ENCODE data around the gene RIPK1.

The RIPK1 gene

DNA sequence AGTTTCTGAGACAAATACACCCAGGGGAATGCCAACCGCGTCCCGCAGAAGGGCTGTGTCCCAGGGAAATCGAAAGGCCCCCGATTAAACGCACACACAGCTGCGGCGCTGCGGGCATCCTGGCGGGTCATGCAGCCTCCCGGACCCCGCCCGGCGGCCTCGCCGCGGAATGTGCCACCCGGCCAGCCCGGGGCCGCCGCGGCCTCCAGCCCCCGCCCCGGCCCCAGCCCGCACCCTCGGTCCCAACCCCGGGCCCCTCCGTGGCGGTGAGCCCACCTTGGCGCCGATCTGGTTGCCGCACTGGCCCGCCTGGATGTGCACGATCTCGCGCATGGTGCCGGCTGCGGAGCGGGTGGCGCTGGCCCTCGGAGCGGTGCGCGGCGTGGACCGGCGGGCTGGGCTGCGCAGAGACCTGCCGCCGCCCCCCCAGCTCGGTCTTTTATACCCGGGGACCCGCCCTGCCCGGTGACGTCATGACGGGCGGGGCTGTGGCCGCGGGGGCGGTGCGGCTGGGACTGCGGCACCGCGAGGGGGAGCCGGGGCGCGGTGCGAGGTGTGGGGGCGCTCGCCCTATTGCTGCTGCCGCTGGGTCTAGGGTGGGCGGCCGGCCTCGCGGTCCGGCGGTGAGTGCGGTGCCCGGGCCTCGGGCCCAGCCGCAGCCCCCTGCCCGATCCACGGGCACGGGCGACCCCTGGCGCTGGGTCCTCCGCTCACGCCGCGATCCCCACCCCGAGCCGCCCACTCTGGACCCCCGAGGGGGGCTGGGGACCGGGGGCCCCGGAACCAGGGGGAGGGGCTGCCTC is 89.0 kb downstream of the RIPK1 start, which contains the start of gene TUBB2A:
Gene TUBB2A, minus strand, starts transcription at position 414 of the 803 bp plus-strand sequence. Its CDS starts 81 bp downstream, at position 333.
- Histone ChIP-seq H3K4me2 (ENCODE audit: low read depth, low read length, poor library complexity, severe bottlenecking) (peak within 1 kb of the TSS; percentile 76), H3F3A (ENCODE audit: low read depth) (peaks cover 12% of the 10 kb centered on the region), H3K27me3 (ENCODE audit: insufficient read depth, low read length, poor library complexity, severe bottlenecking) (no peaks in the 10 kb centered on the region), H2AFZ (ENCODE audit: low read length) (peak within 1 kb of the TSS; percentile 19), H3K9me3 (ENCODE audit: insufficient read depth, low read depth, low read length) (no peaks in the 10 kb centered on the region), H4K20me1 (ENCODE audit: insufficient read depth, low read length, poor library complexity, severe bottlenecking) (no peaks in the 10 kb centered on the region), H3K4me1 (ENCODE audit: insufficient read depth, low read length, poor library complexity, severe bottlenecking) (peaks cover 31% of the 10 kb centered on the region), H3K9me2 (replicated peaks; ENCODE audit: low read depth, low read length) (no peaks in the 10 kb centered on the region), H3K36me3 (ENCODE audit: insufficient read depth, low read length) (no peaks in the 10 kb centered on the region; the same call in 1 of the 2 replicates), H3K79me2 (ENCODE audit: insufficient read depth, low read length) (peaks cover 3% of the 10 kb centered on the region), H3K4me3 (ENCODE audit: low read length, poor library complexity, severe bottlenecking) (peak within 1 kb of the TSS; percentile 76), H3K9ac (ENCODE audit: low read depth, low read length, poor library complexity, severe bottlenecking) (peak within 1 kb of the TSS; percentile 60)
- TF ChIP-seq EZH2phosphoT487 (IDR thresholded peaks at IDR 0.05; ENCODE audit: borderline replicate concordance) = no peak
- TF ChIP-seq, protein P1, sequence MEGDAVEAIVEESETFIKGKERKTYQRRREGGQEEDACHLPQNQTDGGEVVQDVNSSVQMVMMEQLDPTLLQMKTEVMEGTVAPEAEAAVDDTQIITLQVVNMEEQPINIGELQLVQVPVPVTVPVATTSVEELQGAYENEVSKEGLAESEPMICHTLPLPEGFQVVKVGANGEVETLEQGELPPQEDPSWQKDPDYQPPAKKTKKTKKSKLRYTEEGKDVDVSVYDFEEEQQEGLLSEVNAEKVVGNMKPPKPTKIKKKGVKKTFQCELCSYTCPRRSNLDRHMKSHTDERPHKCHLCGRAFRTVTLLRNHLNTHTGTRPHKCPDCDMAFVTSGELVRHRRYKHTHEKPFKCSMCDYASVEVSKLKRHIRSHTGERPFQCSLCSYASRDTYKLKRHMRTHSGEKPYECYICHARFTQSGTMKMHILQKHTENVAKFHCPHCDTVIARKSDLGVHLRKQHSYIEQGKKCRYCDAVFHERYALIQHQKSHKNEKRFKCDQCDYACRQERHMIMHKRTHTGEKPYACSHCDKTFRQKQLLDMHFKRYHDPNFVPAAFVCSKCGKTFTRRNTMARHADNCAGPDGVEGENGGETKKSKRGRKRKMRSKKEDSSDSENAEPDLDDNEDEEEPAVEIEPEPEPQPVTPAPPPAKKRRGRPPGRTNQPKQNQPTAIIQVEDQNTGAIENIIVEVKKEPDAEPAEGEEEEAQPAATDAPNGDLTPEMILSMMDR (conservative IDR thresholded peaks at IDR 0.05; ENCODE audit: low read length) = peak; percentile 33

DNA sequence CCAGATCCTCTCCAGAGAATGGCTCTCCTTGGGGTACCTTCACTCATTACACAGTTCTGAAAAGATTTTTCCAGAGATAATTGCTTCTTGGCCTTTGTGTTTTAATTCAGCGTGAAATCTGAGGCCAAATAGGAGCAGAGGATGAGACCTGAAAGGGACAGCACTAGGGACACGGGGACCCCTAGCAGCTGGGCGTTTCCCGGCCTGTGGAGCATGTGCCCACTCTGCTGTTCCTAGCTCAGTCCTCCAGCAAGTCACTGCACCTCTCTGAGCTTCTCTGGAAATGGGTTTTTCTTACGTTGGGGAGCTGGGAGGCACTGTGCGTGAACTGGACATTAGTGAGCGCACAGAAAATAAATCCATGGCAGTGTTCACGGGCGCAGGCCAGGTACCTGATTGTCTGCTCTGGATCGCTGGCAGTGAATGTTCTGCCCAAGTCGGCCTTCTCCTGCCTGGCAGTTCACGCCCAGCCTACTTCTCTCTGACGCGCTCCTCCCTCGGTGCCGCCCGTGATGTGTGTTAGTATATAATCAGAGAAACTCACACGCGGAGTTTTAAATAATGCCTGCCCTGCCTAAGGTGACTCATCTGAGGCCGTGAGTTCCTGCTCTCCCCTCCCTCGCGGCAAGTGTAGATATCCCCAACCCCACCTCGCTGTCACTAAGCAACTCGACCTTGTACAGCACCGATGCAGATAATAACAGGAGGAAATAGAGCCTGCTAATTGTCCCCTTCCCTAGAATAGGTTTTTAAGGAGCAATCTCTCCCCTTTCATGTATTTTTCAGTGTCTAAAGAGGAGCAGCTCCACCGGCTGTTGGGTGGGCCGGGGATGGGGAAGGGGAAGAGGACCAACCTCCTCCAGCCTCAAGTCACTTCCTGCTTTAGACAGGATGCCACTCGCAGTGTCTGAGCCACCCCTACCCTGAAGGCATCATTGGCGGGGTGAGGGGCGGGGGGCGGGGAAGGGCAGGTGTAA is 91.8 kb downstream of the RIPK1 start:
- no peak for TF ChIP-seq EZH2phosphoT487 (IDR thresholded peaks at IDR 0.05; ENCODE audit: borderline replicate concordance)
- TF ChIP-seq, protein P1 (conservative IDR thresholded peaks at IDR 0.05; ENCODE audit: low read length) = no peak
- H3K9me2 ChIP-seq (replicated peaks; ENCODE audit: low read depth, low read length) = no peaks in the 10 kb centered on the region
- H3K4me1 ChIP-seq (ENCODE audit: insufficient read depth, low read length, poor library complexity, severe bottlenecking) = peaks cover 41% of the 10 kb centered on the region
- H2AFZ ChIP-seq (ENCODE audit: low read length) = peak overlapping the region; percentile 72
- peak overlapping the region; percentile 16 for H3K9ac ChIP-seq (ENCODE audit: low read depth, low read length, poor library complexity, severe bottlenecking)
- H4K20me1 ChIP-seq (ENCODE audit: insufficient read depth, low read length, poor library complexity, severe bottlenecking) = no peaks in the 10 kb centered on the region
- H3F3A ChIP-seq (ENCODE audit: low read depth) = peaks cover 6% of the 10 kb centered on the region; the same call in 1 of the 2 replicates
- peaks cover 3% of the 10 kb centered on the region for H3K79me2 ChIP-seq (ENCODE audit: insufficient read depth, low read length)
- no peaks in the 10 kb centered on the region for H3K36me3 ChIP-seq (ENCODE audit: insufficient read depth, low read length)
- H3K4me3 ChIP-seq (ENCODE audit: low read length, poor library complexity, severe bottlenecking) = peak overlapping the region; percentile 65
- H3K27me3 ChIP-seq (ENCODE audit: insufficient read depth, low read length, poor library complexity, severe bottlenecking) = no peaks in the 10 kb centered on the region
- peak overlapping the region; percentile 63 for H3K4me2 ChIP-seq (ENCODE audit: low read depth, low read length, poor library complexity, severe bottlenecking)
- H3K9me3 ChIP-seq (ENCODE audit: insufficient read depth, low read depth, low read length) = no peaks in the 10 kb centered on the region

DNA sequence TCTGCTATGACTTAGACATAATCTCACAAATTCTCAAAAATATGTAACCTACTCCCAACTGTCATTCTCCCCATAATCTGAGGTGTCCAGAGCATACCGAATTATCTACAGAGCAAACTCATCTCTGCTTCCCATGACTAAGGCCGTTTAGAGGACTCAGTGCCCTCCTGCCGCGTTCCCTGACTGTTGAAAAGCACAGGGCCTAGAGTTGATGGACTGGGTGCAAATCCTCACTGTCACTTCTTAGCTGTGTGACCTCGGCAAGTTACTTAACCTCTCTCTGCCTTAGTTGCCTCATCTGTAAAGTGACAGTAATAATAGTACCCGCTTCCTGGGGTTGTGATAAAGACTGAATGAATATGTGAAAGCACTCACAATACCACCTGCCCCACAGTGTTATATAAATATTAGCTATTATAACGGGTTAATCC is 93.8 kb downstream of the RIPK1 start:
- TF ChIP-seq, protein P1 (conservative IDR thresholded peaks at IDR 0.05; ENCODE audit: low read length) = no peak
- no peak for TF ChIP-seq EZH2phosphoT487 (IDR thresholded peaks at IDR 0.05; ENCODE audit: borderline replicate concordance)
- peak overlapping the region; percentile 83 for H3K4me2 ChIP-seq (ENCODE audit: low read depth, low read length, poor library complexity, severe bottlenecking)
- H3F3A ChIP-seq (ENCODE audit: low read depth) = peaks cover 6% of the 10 kb centered on the region; the same call in 1 of the 2 replicates
- H3K9me2 ChIP-seq (replicated peaks; ENCODE audit: low read depth, low read length) = no peaks in the 10 kb centered on the region
- H3K9ac ChIP-seq (ENCODE audit: low read depth, low read length, poor library complexity, severe bottlenecking) = peak overlapping the region; percentile 88
- no peaks in the 10 kb centered on the region for H3K36me3 ChIP-seq (ENCODE audit: insufficient read depth, low read length)
- H4K20me1 ChIP-seq (ENCODE audit: insufficient read depth, low read length, poor library complexity, severe bottlenecking) = no peaks in the 10 kb centered on the region
- H3K9me3 ChIP-seq (ENCODE audit: insufficient read depth, low read depth, low read length) = no peaks in the 10 kb centered on the region
- H3K4me1 ChIP-seq (ENCODE audit: insufficient read depth, low read length, poor library complexity, severe bottlenecking) = peaks cover 54% of the 10 kb centered on the region
- no peaks in the 10 kb centered on the region for H3K27me3 ChIP-seq (ENCODE audit: insufficient read depth, low read length, poor library complexity, severe bottlenecking)
- H3K79me2 ChIP-seq (ENCODE audit: insufficient read depth, low read length) = peaks cover 3% of the 10 kb centered on the region
- H2AFZ ChIP-seq (ENCODE audit: low read length) = peak overlapping the region; percentile 95; the same call in 1 of the 2 replicates
- peak overlapping the region; percentile 96 for H3K4me3 ChIP-seq (ENCODE audit: low read length, poor library complexity, severe bottlenecking)
